ENCODE results near the gene LYSMD2.

LYSMD2 gene

DNA sequence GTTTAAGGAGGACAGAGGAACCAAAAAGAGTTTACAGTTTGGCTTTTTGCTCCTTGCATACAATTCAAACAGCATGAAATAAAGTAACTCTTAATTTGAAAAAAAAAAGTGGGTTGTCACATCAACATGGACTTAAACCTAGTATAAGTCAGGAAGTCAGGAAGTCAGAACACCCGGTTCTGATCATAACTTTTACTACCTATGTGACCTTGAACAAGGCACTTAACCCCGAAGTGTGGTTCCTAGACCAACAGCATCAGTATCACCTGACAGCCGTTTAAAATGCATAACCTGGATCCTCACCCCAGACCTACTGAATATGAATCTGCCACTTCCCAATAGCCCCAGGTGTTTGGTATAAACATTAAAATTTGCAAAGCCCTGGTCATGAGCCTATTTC lies 18.7 kb downstream of the LYSMD2 start:
- no peak for DNase-seq

DNA sequence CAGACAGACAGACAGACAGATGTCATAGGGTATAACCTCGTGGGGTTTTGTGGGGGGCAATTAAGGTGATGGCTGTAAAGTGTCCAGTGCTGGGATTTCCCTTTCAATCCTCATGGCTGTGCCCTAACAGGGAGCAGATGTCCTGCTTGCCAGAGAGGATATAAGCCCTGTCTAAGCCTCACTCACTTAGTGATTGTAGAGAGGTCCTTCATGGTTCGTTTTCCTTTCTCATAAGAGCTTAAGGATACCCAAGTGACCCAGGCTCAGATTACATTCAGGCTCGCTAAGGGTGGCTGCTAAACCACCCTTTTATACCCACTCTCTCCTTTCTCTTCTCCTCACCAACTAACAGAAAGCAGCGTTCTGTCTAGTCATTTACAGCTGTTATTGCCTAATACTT lies 19.2 kb downstream of the LYSMD2 start:
- DNase-seq, result no peak

DNA sequence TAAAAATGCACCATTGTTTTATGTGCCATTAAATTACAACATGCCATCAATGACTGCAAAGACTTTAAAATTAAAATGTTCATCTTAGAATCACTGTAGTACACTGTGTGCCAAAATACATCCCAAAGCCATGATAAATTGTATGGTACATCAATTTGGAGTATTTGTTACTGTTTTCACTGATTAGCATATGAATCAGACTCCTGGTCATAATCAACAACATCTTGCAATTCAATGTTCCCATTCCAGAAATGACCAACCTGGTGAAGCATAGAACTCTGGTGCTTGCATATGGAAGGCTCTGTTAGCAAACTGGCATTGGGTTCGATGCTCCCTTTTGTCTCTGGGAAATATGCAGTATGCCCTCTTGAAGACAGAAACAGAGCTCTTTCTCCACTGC lies 22.5 kb downstream of the LYSMD2 start:
- no peak for DNase-seq

DNA sequence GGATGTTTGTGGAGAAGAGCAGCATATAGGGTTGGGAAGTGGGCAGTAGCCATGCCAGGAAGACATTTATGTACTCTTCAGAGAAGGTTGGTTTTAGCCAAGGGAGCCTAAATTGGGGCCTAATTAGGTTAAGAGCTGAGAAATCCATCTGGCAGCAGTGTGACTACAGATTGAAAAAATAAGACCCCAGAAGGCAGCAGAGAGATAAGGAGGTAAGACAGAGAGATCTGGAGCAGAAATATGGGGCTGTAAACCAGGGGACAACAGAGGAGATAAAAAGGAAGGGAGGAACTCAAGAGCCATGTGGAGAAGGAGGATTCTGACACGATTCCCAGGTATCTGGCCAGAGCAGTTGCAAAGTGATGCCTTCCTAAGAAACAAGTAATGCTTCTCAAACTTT lies 23.3 kb downstream of the LYSMD2 start:
- DNase-seq, result no peak

DNA sequence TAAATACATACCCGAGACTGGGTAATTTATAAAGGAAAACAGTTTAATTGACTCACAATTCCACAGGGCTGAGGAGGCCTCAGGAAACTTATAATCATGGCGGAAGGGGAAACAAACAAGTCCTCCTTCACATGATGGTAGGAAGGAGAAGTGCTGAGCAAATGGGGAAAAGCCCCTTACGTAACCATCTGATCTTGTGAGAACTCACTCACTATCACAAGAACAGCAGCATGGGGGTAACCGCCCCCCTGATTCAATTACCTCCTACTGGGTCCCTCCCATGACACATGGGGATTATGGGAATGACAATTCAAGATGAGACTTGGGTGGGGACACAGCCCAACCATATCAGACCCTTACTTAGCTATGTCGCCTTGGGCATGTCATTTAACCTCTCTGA lies 28.4 kb downstream of the LYSMD2 start:
- no peak for DNase-seq

DNA sequence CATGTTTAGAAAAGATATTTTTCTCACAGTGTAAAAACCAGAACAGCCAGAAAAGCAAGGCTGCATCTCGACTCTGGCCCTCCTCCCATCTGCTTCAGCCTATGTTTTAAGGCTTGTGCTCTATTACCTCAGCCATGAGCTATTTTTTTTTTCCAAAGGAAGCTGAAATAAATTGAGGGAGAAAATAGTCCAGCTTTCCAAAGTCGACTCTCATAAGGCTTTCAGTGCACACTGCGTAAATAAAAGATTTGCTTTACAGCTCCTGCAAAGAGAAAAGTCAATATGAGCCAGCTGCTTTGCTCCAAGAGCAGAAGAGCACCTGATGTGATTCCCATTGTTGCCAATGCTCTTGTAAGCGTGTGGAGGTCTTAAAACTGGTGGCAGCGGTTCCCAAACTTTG lies 29.4 kb downstream of the LYSMD2 start:
- DNase-seq, result no peak

DNA sequence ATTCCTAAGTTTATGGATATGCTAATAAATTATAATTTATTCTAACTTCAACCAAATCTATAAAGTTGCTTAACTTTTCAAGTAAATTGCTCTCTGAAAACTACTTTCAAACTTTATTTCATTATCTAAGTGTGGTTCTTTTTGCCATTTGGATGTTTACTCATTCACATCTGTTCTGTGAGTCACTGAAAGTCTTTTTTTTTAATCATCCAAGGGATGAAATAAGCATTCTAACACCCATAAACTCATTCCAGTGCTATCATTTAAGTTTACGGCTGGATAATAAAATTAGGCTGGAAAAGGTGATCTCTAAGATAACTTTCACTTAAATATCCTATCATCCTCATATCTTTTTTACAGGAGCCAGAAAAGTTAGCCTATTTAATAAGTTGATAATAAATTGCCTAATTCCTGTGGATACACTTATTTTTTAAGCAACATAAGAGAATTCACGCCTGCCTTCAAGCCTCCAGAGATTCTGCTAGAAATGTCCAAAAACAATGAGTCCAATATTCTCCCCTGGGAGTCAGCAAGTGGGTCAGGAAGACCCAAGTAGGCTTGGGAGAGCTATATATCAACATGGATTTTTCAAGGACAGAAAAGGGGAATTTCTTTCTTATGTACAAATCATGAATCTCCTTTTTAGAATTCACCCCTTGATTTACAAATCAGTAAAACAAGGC lies 30.4 kb downstream of the LYSMD2 start:
- DNase-seq, result no peak

DNA sequence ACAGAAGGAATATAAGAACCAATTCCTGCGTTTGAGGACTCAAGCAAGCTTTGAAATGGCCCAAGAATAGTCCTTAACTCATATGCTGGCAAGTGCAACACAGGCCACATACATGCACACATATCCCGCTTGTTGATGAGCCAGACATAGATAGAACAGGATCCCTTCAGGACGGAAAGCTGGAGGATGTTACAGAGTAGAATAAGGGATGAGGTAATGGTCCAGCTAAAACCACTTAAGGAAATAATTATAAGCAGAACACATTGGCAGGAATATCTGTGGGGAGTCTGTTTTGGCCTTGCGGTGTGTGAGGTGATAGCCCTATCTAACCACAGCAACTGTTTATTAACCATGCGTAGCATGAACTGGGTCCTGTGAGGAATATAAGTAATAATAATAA lies 31.2 kb downstream of the LYSMD2 start:
- DNase-seq, result no peak

DNA sequence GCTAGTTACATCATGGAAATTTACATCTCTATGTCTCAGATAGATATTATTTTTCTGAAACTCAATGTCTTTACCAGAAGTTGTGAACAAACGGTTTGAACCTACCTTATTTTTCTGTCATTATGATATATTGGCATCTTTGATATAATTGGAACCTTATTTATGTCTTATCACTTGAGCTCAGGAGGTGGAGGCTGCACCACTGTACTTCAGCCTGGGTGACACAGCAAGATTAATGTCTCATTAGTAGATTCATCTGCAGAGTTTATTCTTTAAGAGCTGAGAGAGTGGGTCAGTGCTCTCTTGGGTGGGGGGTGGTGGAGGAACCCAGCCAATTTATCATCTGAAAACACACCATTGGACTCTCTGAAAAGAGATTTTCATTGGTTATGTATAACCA lies 34.7 kb downstream of the LYSMD2 start:
- DNase-seq, result no peak

DNA sequence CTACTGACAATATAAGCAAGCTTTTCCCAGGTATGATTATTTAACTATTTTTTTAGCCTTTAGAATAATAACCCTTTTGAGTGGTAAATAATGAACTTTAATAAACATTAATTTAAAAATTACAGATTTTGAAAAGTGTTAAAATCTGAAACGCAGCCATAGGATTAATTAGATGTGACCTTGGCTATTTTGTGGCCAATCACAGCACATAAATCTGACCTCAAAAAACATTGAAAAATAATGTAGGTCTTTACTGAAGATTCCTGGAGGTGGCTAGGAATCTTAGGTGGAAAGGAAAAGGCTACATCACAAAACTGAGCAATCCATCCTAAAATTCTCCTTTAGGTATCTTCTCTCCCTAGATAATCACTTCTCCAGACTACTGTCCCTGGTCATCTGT lies 38.1 kb downstream of the LYSMD2 start:
- DNase-seq, result no peak

DNA sequence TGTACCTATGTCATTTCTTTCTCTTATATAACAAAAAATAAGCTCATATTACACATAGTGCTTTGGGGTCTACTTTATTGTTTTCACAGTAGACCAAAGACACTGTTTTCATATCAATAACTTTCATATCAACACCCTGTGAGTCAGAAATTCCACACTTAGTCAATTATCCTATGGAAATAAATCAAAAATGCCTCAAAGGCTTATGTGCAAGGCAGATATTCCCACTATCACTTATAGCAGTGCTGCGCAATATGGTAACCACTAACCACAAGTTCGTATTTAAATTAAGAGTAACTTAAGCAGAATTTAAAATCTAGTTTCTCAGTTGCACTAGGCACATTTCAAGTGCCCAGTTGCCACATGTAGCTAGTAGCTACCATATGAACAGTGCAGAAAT lies 40.3 kb downstream of the LYSMD2 start:
- no peak for DNase-seq

DNA sequence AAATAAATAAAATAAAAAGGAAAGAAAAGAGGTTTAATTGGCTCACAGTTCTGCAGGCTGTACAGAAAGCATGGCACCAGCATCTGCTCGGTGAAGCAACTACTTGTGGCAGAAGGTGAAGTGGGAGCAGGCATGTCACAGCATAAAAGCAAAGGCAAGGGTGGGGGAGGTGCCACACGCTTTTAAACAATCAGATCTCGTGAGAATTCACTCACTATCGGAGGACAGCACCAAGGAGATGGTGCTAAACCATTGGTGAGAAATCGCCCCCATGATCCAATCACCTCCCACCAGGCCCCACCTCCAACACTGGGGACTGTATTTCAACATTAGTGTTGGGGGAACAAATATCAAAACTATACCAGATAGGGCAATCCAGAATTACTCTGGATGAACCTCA lies 40.9 kb downstream of the LYSMD2 start:
- DNase-seq, result no peak

DNA sequence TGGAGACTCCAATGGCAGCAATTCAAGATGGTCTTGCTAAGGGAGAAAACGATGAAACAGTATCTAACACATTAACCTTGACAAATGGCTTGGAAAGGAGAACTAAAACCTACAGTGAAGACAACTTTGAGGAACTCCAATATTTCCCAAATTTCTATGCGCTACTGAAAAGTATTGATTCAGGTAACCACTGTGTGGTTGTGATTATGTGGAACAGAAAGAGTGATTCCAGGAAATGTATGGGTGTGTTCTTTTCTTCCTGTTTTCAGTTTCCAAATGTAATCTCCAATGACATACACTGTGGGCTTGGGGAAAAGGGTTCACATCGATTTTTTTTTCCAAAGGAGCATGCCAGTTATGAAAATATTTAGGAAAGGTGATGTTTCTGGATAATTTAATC lies 45.3 kb downstream of the LYSMD2 start:
- DNase-seq, result no peak

DNA sequence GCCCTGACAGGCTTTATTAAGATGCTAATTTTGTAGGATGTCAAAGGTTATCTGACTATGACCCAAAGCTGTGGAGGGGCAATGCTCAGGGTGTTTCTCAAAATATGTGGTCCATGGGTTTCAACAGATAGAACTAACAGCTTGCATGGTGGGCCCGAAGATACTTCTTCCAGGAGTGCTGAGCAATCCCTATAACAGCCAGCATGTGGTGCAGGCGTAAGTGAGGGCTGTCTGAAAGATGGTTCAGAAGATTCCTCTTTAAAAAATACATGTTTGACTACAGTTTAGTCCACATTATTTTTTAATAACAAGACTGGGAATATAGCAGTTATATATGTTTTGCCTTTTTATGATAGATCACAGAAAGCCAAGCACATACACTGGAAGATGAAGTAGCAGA lies 48.6 kb downstream of the LYSMD2 start:
- no peak for DNase-seq

DNA sequence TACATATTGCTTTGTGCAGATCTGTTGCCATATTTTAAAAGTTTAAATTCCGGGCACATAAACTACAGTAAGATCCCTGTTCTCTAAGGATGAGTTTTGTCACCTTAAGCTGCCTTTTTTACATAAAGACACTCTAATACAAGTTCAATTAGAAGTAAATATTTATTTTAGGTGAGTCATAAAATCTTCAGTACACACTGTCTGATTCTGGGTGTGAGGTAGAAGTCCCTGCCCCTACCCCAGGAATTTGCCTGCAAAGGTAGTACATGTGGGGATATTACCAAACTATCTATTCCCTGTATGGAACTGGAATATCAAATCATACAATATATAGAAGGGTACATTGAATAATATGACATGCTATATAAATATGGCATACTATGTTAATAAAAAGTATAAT lies 49.9 kb downstream of the LYSMD2 start:
- no peak for DNase-seq

DNA sequence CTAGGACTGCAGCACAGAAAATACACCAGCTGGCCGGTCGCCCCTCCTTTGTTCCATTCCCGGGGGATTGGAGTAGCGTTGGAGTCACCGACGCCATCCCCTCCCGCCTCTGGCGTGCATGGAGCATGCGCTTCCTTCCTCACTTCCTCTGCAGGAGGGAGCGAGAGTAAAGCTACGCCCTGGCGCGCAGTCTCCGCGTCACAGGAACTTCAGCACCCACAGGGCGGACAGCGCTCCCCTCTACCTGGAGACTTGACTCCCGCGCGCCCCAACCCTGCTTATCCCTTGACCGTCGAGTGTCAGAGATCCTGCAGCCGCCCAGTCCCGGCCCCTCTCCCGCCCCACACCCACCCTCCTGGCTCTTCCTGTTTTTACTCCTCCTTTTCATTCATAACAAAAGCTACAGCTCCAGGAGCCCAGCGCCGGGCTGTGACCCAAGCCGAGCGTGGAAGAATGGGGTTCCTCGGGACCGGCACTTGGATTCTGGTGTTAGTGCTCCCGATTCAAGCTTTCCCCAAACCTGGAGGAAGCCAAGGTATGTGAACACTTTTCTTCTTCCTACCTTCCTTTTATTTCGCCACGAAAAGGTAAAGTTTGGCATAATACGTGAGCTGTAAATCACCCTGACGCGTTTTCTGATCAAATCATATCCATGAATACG lies 56.0 kb downstream of the LYSMD2 start, which contains the start of gene SCG3:
Gene SCG3, plus strand, starts transcription at position 201 of the 661 bp plus-strand sequence. Its CDS starts 253 bp downstream, at position 454.
- peak; percentile 59 for DNase-seq

DNA sequence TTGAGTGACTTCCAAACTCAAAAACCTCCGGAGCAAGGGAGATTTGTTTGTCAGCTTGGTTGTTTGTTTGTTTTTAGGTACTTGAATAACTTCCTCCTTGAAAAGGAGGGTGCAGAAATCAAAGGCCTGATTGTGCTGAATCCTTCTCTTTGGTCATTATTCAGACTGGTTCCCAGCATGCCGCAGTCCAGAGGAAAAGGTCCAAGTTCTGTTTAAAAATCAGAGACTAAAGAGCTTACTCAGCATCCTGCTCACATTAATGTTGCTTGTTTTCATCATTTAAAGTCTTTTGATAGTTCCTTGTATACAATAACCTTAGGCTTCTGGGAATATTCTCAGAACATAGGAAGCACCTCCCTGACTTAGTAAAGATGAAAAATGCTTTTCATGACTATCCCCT lies 57.1 kb downstream of the LYSMD2 start:
- DNase-seq, result no peak

DNA sequence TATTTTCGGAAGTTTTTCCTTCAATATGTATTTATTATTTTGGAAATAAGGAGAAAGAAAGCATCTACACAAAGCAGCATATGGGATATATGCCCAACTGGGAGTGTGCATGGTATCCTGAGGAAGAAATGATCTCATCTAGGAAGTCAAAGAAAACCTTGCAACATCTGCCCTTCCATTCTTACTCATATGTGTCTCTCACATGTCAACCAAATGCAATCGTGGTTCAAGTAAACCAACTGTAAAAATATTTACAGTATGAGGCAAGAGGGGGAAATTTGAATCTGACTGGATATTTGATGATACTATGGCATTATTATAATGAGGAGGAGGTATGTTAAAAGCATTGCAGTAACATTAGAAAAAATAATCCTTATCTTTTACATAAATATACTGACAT lies 59.4 kb downstream of the LYSMD2 start:
- no peak for DNase-seq

DNA sequence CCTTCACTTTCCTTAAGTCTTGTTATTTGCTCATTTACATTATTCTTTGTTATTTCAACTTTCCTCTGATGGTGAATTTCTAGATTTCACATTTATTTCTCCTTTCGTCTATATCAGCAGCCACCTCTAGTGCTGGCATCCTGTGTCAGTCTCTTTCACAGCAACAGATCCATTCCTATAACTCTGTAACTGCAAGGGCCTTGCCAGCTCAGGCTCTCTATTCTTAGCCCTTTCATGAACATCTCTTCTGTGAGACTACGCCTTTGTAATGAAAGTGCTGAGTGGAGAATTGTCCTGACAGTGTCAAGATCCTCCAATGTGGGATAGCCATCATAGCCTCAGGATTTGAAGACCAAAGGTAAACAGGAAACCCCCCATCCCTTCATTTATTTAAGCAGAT lies 60.0 kb downstream of the LYSMD2 start:
- no peak for DNase-seq

DNA sequence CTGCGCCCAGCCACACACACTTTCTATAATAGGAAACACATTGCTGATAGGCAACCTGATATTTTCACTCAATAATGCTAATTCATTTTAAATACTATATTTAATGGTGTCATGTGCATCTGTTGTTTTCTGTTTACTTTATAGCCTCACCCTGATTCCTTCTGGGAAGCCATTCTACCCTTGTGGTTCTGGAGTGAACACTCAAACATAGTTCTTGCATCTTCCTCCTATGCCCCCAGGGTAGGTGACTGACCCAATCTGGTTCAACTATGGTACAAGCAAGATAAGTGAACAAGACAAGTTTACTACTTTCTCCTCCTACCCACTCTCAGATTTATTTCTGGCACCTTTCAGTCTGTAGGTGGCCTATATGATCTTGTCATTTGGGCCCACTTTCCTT lies 60.4 kb downstream of the LYSMD2 start:
- no peak for DNase-seq

DNA sequence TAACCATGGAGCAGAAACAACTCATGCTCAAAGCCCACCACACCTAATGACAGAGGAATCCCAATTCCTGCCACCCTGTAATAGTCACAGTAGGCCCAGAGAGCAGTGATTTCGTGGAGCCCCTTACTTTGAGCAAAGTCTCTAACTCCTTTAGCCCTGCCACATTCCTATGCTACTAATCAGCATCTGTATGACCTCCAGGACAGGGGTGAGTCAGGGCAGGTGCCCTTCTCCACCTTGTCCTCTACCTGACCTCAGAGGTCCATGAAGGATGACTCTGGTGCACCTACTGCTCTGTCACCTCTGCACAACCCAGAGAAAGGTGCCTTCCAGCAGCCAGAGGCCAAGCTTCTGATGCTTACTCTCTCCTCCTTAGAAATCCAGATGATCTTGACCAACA lies 62.2 kb downstream of the LYSMD2 start:
- no peak for DNase-seq
